ENCODE results near the gene OAS1.

OAS1 gene

GRCh38 chr12:112928978-112929377, 22.2 kb downstream of the OAS1 start:
- no peak for DNase-seq (ENCODE audit: low spot score)
- TF ChIP-seq, protein P1, sequence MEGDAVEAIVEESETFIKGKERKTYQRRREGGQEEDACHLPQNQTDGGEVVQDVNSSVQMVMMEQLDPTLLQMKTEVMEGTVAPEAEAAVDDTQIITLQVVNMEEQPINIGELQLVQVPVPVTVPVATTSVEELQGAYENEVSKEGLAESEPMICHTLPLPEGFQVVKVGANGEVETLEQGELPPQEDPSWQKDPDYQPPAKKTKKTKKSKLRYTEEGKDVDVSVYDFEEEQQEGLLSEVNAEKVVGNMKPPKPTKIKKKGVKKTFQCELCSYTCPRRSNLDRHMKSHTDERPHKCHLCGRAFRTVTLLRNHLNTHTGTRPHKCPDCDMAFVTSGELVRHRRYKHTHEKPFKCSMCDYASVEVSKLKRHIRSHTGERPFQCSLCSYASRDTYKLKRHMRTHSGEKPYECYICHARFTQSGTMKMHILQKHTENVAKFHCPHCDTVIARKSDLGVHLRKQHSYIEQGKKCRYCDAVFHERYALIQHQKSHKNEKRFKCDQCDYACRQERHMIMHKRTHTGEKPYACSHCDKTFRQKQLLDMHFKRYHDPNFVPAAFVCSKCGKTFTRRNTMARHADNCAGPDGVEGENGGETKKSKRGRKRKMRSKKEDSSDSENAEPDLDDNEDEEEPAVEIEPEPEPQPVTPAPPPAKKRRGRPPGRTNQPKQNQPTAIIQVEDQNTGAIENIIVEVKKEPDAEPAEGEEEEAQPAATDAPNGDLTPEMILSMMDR (IDR thresholded peaks at IDR 0.05; ENCODE audit: extremely low read depth, missing control alignments), result no peak

DNA sequence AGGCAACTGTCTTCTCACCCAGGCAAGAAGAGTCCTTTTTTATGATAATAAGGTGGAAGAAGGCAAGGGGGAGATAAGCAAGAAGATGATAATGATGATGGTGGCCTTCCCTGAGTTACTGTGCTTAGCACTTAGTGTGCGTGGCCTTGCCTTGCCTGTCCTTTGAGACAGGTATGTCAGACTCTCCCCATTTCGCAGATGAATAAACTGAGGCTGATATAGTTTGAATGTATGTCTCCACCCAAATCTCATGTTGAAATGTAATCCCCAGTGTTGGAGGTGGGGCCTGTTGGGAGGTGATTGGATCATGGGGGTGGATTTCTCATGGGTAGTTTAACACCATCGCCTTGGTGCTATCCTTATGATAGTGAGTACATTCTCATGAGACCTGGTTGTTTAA, 23.0 kb downstream of the OAS1 start:
- DNase-seq (ENCODE audit: low spot score), result no peak
- TF ChIP-seq, protein P1 (IDR thresholded peaks at IDR 0.05; ENCODE audit: extremely low read depth, missing control alignments), result no peak

GRCh38 chr12:112930350-112930749, 23.6 kb downstream of the OAS1 start:
- TF ChIP-seq, protein P1 (IDR thresholded peaks at IDR 0.05; ENCODE audit: extremely low read depth, missing control alignments), result no peak

GRCh38 chr12:112932485-112933128, 25.8 kb downstream of the OAS1 start:
- TF ChIP-seq, protein P1 (IDR thresholded peaks at IDR 0.05; ENCODE audit: extremely low read depth, missing control alignments), result no peak
- no peak for DNase-seq (ENCODE audit: low spot score)

More at GRCh38 chr12:112930350-112930749, 23.6 kb downstream of the OAS1 start:
- no peak for DNase-seq (ENCODE audit: low spot score)

- TF ChIP-seq, protein P1 (IDR thresholded peaks at IDR 0.05; ENCODE audit: extremely low read depth, missing control alignments), result no peak
- no peak for DNase-seq (ENCODE audit: low spot score)
Observed at GRCh38 chr12:112933129-112933505, 26.4 kb downstream of the OAS1 start.

GRCh38 chr12:112936264-112936663, 29.5 kb downstream of the OAS1 start:
- TF ChIP-seq, protein P1 (IDR thresholded peaks at IDR 0.05; ENCODE audit: extremely low read depth, missing control alignments), result no peak
- DNase-seq (ENCODE audit: low spot score), result no peak

GRCh38 chr12:112936927-112937326, 30.2 kb downstream of the OAS1 start:
- DNase-seq (ENCODE audit: low spot score), result no peak
- TF ChIP-seq, protein P1 (IDR thresholded peaks at IDR 0.05; ENCODE audit: extremely low read depth, missing control alignments), result no peak
